ENCODE results near the gene SORCS1.

Gene SORCS1

DNA sequence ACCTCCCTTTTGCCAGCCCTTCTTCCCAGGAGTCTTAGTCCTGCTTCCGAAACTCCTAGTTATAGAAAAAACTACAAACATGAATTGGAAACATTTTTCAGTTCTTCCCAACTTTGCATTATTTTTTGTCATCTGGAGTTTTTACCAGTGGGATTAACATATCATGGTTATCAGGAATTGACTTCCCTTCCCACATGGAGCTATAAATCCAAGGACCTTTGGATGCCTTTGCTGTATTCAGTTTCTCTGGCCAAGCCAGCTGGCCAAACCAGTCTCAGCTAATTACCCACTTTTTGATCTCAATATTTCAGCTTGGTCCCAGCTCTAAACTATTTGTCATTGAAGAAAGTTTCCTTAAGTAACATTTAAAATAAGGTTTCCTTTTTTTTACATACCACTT is 570.6 kb downstream of the SORCS1 start:
- H3K4me3 Mint-ChIP-seq, result no peak overlapping the region
- H3K4me1 Mint-ChIP-seq (ENCODE audit: low read depth), result no peaks in the 10 kb centered on the region
- no peaks in the 10 kb centered on the region for H3K36me3 Mint-ChIP-seq (ENCODE audit: low read depth)
- H3K27ac Mint-ChIP-seq, result no peak overlapping the region
- no peaks in the 10 kb centered on the region for H3K9me3 Mint-ChIP-seq
- no peaks in the 10 kb centered on the region for H3K27me3 Mint-ChIP-seq
- intact Hi-C loops (cut with micrococcal nuclease), result no loop called here

DNA sequence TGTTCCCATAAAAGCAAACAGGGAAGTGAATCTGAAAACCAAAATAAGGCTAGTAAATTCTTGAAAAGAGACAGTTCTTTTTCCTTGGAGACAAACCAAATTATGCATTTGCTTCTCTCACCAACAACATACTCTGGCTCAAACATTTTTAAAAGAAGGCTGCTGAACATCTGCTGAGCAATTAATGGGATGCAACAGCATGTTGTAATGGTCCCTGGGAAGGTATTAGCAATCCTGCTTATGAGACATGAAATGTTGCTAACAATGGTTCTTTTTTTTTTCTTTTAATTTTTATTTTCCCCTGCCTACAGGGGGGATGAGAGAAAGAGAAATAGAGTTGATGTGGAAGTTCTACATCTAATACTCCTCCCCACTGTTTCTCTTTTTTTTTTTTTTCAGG is 572.1 kb downstream of the SORCS1 start:
- H3K27me3 Mint-ChIP-seq, result no peaks in the 10 kb centered on the region
- intact Hi-C loops (cut with micrococcal nuclease), result no loop called here
- no peak overlapping the region for H3K27ac Mint-ChIP-seq
- H3K36me3 Mint-ChIP-seq (ENCODE audit: low read depth), result no peaks in the 10 kb centered on the region
- H3K4me3 Mint-ChIP-seq, result no peak overlapping the region
- H3K9me3 Mint-ChIP-seq, result no peaks in the 10 kb centered on the region
- no peaks in the 10 kb centered on the region for H3K4me1 Mint-ChIP-seq (ENCODE audit: low read depth)

DNA sequence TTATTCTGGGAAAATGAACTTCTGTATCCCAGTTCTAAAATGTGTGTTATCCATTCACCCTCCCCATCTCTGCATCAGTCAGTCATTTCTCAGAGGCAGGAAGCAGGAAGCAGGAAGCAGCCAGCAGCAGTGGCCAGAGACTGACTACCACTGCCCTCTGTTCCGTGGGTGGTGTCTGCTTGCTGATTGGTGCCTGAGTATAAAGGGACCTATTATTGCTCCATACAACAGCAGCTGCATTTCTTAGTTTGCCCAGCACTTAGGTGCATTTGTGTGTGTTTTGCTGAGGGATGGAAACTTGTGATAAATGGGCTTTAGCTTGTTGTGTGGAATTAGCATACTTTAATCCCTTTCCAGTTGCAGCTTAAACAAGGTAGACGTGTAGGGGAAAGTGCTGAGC is 582.2 kb downstream of the SORCS1 start:
- Mint-ChIP-seq H3K4me1 (ENCODE audit: low read depth) (no peaks in the 10 kb centered on the region), H3K27ac (no peak overlapping the region), H3K9me3 (no peaks in the 10 kb centered on the region), H3K4me3 (no peak overlapping the region), H3K36me3 (ENCODE audit: low read depth) (no peaks in the 10 kb centered on the region), H3K27me3 (no peaks in the 10 kb centered on the region)
- intact Hi-C loops (cut with micrococcal nuclease), result no loop called here

DNA sequence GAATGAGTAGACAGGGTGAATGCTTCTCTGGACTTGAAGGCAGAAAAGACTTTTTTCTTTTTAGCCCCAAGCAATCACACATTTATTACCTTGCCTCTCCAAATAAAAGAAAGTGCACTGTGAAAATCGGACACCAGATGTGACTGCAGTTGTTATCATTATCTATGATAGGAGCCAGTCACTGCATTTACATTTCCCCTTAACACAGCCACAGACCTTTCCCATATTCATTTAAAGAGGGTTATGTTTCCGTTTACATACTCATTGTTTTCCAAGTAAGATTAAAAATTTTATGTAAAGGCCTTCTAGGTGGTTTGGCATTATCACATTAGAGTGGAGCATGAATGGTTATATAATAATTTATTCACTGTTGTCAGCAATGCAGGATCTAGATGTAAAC is 586.8 kb downstream of the SORCS1 start:
- Mint-ChIP-seq H3K27ac (no peak overlapping the region), H3K4me3 (no peak overlapping the region), H3K9me3 (no peaks in the 10 kb centered on the region), H3K27me3 (no peaks in the 10 kb centered on the region), H3K4me1 (ENCODE audit: low read depth) (no peaks in the 10 kb centered on the region), H3K36me3 (ENCODE audit: low read depth) (no peaks in the 10 kb centered on the region)
- intact Hi-C loops (cut with micrococcal nuclease), result no loop called here

DNA sequence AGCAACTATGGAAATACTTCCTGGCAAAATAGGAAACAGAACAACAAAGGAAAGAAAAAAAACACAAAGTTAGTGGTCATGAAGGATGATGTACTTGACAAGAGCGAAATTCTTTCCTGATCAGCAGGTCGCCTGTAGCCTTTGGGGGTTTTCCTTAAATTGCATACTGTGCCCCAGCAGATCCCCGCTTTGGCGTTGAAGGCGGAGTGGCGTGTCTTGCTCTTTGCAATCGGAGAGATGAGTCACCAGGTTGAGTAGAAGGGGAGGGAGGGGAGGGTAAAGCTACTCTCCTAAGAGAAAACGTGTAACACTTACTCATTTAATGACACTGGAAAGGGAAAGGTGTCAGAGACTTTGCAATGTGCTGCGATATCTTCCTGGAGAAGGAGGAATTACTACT is 587.2 kb downstream of the SORCS1 start:
- Mint-ChIP-seq H3K27me3 (no peaks in the 10 kb centered on the region), H3K4me3 (no peak overlapping the region), H3K36me3 (ENCODE audit: low read depth) (no peaks in the 10 kb centered on the region), H3K27ac (no peak overlapping the region), H3K4me1 (ENCODE audit: low read depth) (no peaks in the 10 kb centered on the region), H3K9me3 (no peaks in the 10 kb centered on the region)
- intact Hi-C loops (cut with micrococcal nuclease), result no loop called here

DNA sequence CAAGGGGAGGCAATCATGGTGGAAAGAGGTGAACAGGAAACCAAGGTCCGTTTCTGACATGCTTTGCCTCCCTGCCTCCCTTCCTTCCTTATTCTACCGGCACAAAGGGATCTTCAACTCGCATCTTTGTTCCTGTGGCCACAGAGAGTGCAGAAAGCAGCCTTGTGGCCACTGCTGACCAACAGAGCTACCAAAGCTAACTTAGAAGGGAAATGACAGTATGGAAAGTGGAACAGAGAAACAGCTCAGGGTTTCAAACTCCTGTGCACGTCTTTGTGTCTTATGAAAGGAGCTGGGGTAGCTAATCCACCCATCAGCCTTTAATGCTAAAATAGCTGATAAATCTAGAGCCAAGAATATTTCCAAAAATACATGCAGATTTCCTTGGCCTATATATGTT is 588.0 kb downstream of the SORCS1 start:
- H3K4me3 Mint-ChIP-seq, result no peak overlapping the region
- H3K27me3 Mint-ChIP-seq, result no peaks in the 10 kb centered on the region
- H3K4me1 Mint-ChIP-seq (ENCODE audit: low read depth), result no peaks in the 10 kb centered on the region
- no peak overlapping the region for H3K27ac Mint-ChIP-seq
- intact Hi-C loops (cut with micrococcal nuclease), result no loop called here
- H3K36me3 Mint-ChIP-seq (ENCODE audit: low read depth), result no peaks in the 10 kb centered on the region
- no peaks in the 10 kb centered on the region for H3K9me3 Mint-ChIP-seq

DNA sequence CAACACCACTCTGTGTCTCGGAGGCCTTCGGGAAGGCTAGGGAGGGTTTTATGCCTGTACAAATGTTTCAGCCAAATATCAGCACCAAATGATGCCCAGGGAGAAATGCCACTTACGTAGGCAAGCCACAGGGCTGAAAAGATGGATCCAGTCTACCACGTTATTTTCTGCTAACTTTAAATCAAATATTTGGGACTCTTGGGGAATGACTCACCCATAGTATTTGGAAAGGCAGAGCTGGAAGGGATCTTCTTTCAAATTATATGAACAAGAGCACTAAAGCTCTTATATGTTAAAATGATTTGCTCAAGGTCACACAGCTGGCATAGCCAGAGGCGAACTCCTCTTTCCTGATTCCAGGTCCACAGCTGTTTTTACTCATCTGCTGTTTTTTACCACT is 591.4 kb downstream of the SORCS1 start:
- Mint-ChIP-seq H3K27me3 (no peaks in the 10 kb centered on the region), H3K4me3 (no peak overlapping the region), H3K9me3 (no peaks in the 10 kb centered on the region), H3K4me1 (ENCODE audit: low read depth) (no peaks in the 10 kb centered on the region), H3K27ac (no peak overlapping the region), H3K36me3 (ENCODE audit: low read depth) (no peaks in the 10 kb centered on the region)
- intact Hi-C loops (cut with micrococcal nuclease), result no loop called here

DNA sequence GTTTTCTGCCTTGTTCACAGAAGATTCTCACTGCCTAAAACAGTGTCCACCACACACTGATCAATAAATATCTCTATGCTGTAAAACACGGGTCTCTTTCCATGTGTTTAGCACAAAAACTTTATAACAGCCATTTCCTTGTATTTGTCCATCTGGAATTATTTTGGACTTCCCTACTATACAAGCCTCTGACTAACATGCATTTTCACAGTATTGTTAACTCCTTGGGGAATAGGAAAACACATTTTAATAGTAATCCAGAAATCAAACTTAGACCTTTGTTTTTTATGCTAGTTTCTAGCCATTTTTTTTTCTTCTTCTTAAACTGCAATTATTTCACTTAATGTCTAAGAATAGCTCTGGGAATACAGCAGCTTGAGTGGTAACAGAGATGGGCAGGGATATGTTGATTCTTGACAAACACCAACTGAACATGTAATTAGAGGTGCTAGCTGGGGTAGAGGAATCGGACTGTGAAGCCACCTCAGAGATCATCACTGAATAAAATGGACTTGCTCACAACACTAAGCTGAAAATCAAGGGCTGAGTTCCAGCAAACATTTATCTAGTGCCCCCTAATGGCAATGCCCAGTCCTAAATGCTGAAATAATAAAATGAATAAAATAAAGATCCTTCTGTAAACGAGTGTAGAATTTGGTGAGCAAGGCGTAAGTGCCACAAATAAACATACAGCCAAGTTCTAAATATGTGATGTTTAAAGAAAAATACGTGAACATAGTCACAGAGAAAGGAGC is 593.1 kb downstream of the SORCS1 start:
- intact Hi-C loops (cut with micrococcal nuclease), result no loop called here
- Mint-ChIP-seq H3K27me3 (no peaks in the 10 kb centered on the region), H3K27ac (no peak overlapping the region), H3K9me3 (no peaks in the 10 kb centered on the region), H3K4me1 (ENCODE audit: low read depth) (no peaks in the 10 kb centered on the region), H3K36me3 (ENCODE audit: low read depth) (no peaks in the 10 kb centered on the region), H3K4me3 (no peak overlapping the region)

DNA sequence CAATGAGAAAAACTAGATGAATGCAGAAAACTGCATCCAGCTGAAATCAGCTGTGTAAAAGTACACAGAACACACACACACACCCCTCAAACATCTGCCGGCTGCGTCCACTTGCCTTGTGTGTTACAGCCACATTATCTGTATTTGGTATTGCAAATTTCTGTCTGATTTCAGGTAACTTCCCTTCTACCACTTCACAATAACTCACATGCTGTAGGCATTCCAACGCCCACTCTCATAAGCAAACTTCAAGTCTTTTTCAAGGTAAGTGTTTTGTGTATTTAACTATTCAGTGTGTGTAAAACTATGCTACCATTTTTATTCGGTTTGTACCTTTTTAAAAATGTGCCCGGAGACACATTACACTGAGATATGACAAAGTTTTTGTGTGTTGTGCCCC is 594.2 kb downstream of the SORCS1 start:
- intact Hi-C loops (cut with micrococcal nuclease), result no loop called here
- H3K9me3 Mint-ChIP-seq, result no peaks in the 10 kb centered on the region

DNA sequence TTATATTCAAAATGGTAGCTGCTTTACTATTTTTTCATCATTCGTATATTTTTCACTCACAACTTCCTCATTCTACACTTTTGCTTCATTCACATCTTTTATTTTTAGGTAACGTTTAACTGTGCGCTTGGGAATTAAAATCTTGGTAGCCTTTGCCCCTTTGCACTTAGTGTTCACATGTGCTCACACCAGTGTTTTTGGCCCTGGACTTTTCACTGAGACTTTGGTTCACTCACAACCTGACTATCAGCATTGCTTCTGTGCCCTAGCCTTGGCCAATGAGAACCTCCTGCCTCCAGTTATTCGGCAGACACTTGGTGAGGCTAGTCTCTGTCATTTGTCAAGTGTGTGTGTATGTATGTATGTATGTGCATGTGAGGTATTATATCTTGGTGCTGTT is 596.9 kb downstream of the SORCS1 start:
- Mint-ChIP-seq H3K27ac (no peak overlapping the region), H3K4me3 (no peak overlapping the region), H3K27me3 (no peaks in the 10 kb centered on the region), H3K9me3 (no peaks in the 10 kb centered on the region), H3K36me3 (ENCODE audit: low read depth) (no peaks in the 10 kb centered on the region), H3K4me1 (ENCODE audit: low read depth) (no peaks in the 10 kb centered on the region)
- intact Hi-C loops (cut with micrococcal nuclease), result no loop called here

More for the DNA sequence above, 594.2 kb downstream of the SORCS1 start:
- Mint-ChIP-seq H3K4me1 (ENCODE audit: low read depth) (no peaks in the 10 kb centered on the region), H3K36me3 (ENCODE audit: low read depth) (no peaks in the 10 kb centered on the region), H3K27ac (no peak overlapping the region), H3K4me3 (no peak overlapping the region), H3K27me3 (no peaks in the 10 kb centered on the region)

DNA sequence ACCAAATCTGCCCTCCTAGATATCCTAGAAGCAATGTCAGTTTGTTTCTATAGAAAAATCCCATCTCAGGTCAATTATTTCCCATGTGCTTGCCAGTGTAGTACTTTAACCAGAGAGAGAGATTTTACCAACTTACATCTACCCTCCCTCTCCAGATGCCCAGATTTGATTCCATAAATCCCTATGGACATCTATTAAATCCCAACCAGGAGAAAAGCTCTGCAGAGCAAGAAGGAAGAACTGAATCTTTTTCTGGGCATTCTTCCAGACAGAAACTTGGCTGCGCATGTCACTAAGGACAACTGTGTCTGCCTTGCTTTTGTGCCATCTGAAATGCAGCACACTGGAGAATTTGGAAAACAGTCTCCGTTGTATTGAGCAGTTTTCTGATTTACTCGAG is 597.6 kb downstream of the SORCS1 start:
- H3K4me3 Mint-ChIP-seq, result no peak overlapping the region
- H3K4me1 Mint-ChIP-seq (ENCODE audit: low read depth), result no peaks in the 10 kb centered on the region
- no peaks in the 10 kb centered on the region for H3K27me3 Mint-ChIP-seq
- no peaks in the 10 kb centered on the region for H3K36me3 Mint-ChIP-seq (ENCODE audit: low read depth)
- H3K9me3 Mint-ChIP-seq, result no peaks in the 10 kb centered on the region
- H3K27ac Mint-ChIP-seq, result no peak overlapping the region
- intact Hi-C loops (cut with micrococcal nuclease), result no loop called here

DNA sequence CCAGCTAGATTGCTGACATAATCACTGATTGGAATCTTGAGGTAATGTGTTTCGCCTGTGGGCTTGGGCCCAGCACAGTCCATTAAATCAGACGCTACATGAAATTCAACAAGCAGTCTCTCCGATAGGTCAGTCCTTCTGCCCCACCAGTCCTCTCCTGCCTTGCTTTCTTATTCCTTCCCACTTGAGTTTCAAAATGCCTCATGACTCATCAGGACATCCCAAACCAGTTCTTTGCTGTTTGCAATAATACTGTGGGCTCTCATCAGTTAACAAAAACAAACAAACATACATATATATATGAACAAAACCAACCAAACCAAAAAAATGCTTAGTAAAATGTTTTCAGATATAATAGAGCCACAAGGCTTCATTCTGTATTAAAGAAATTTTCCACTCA is 599.0 kb downstream of the SORCS1 start:
- intact Hi-C loops (cut with micrococcal nuclease), result no loop called here
- Mint-ChIP-seq H3K27ac (no peak overlapping the region), H3K36me3 (ENCODE audit: low read depth) (no peaks in the 10 kb centered on the region), H3K4me1 (ENCODE audit: low read depth) (no peaks in the 10 kb centered on the region), H3K9me3 (no peaks in the 10 kb centered on the region), H3K4me3 (no peak overlapping the region), H3K27me3 (no peaks in the 10 kb centered on the region)

DNA sequence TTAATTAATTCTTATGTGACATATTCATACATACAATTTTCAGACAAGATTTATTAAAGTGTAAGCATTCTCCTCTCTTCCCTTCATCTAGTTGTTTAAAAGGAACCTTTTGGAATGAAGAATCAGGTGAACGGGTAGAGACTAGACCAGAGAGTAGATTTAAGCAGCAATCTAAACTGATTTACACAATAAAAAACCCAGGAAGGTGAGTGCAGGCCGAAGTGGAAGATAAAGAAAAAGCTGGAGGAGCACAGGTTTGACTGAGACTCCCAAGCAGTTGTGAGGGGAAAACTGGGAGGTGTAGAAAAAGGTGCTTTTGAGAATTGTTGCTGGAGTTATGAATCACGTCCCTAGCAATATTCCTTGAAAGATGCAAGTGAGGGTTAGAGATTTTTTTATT is 601.1 kb downstream of the SORCS1 start:
- no peaks in the 10 kb centered on the region for H3K4me1 Mint-ChIP-seq (ENCODE audit: low read depth)

DNA sequence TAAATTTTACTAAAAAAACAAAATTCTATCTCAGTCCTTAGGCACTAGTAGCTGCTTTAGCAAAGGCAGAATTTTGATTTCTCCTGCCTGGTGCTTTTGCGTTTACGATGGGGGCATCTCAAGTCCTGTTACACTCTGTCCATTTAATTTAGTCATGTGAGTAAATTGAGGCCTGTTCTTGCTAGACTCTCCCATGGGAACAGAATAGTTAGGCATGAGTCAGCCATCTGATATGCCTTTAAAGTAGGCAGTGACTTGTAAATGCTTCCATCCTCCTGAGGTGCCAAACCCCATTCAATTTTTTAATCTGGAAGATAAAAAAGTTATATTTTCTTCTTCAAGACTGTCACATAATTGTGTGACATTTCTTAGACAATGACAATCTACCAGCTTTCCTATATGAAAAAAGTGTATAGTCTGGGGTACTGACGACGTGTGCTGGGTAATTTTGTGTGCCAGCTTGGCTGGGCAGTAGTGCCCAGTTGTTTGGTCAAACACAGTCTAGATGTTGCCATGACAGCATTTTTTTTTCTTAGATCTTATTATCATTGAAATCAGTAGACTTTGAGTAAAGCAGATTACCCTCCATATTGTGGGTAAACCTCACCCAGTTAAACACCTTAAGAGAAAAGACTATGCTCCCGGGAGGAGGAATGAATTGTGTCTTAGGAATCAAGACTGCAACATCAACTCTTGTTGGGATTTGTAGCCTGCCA is 603.4 kb downstream of the SORCS1 start:
- Mint-ChIP-seq H3K4me1 (ENCODE audit: low read depth) (no peaks in the 10 kb centered on the region), H3K4me3 (no peak overlapping the region), H3K36me3 (ENCODE audit: low read depth) (no peaks in the 10 kb centered on the region), H3K27me3 (no peaks in the 10 kb centered on the region), H3K9me3 (no peaks in the 10 kb centered on the region), H3K27ac (no peak overlapping the region)
- intact Hi-C loops (cut with micrococcal nuclease), result no loop called here

More for the DNA sequence above, 601.1 kb downstream of the SORCS1 start:
- Mint-ChIP-seq H3K36me3 (ENCODE audit: low read depth) (no peaks in the 10 kb centered on the region), H3K27ac (no peak overlapping the region), H3K4me3 (no peak overlapping the region), H3K9me3 (no peaks in the 10 kb centered on the region), H3K27me3 (no peaks in the 10 kb centered on the region)
- intact Hi-C loops (cut with micrococcal nuclease), result no loop called here

DNA sequence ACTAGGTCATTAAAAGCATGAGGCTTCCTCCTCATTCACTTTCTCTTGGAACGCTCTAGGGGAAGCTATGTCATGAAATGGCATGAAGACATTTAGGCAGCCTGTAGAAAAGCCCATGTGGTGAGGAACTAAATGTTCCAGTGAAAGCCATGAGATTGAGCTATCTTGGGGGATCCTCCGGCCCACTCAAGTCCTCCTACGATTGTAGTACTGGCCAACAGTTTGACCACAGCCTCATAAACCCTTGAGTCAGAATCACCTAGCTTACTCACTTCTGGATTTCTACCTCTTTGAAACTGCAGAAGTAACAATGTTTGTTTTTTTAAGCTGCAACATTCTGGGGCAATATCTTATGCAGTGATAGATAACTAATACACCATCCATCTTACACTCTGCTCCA is 605.1 kb downstream of the SORCS1 start:
- Mint-ChIP-seq H3K4me3 (no peak overlapping the region), H3K9me3 (no peaks in the 10 kb centered on the region), H3K36me3 (ENCODE audit: low read depth) (no peaks in the 10 kb centered on the region), H3K27me3 (no peaks in the 10 kb centered on the region), H3K27ac (no peak overlapping the region), H3K4me1 (ENCODE audit: low read depth) (no peaks in the 10 kb centered on the region)
- intact Hi-C loops (cut with micrococcal nuclease), result no loop called here
